ENCODE measurements around the gene SRSF7.
"Not testable (repeated sequence)": the region's sequence is repeated elsewhere in the genome, so short reads cannot be mapped to it uniquely, and the experiment has no call there.

SRSF7 gene

GRCh38 chr2:38763228-38763627 lies 12.1 kb upstream of the SRSF7 start:
- H2AFZ ChIP-seq = no peak overlapping the region
- no peak overlapping the region for H3K27ac ChIP-seq
- no peak for TF ChIP-seq CTCF (IDR thresholded peaks at IDR 0.05)
- no peaks in the 10 kb centered on the region for H3K4me1 ChIP-seq
- H3K9me3 ChIP-seq (ENCODE audit: control insufficient read depth, low read length) = no peaks in the 10 kb centered on the region
- H3K79me2 ChIP-seq = no peaks in the 10 kb centered on the region
- no peaks in the 10 kb centered on the region for H3K27me3 ChIP-seq (ENCODE audit: control insufficient read depth, insufficient read depth, low read length)
- H3K9ac ChIP-seq = no peak overlapping the region
- no peak overlapping the region for H3K4me3 ChIP-seq (ENCODE audit: low read depth, low read length)
- H3K36me3 ChIP-seq (ENCODE audit: control insufficient read depth, insufficient read depth, low read length) = no peaks in the 10 kb centered on the region
- H3K4me2 ChIP-seq (ENCODE audit: low read length) = no peak overlapping the region

GRCh38 chr2:38755891-38756290 lies 4.7 kb upstream of the SRSF7 start:
- H3K27me3 ChIP-seq (ENCODE audit: control insufficient read depth, insufficient read depth, low read length) = not testable (repeated sequence)

GRCh38 chr2:38754506-38754905 lies 3.3 kb upstream of the SRSF7 start:
- H3K27ac ChIP-seq = no peak overlapping the region
- no peak for TF ChIP-seq CTCF (IDR thresholded peaks at IDR 0.05)
- H3K4me3 ChIP-seq (ENCODE audit: low read depth, low read length) = no peak overlapping the region
- H3K36me3 ChIP-seq (ENCODE audit: control insufficient read depth, insufficient read depth, low read length) = no peaks in the 10 kb centered on the region
- H3K79me2 ChIP-seq = peaks cover 6% of the 10 kb centered on the region
- H3K4me2 ChIP-seq (ENCODE audit: low read length) = no peak overlapping the region
- H3K4me1 ChIP-seq = peaks cover 8% of the 10 kb centered on the region
- no peak overlapping the region for H3K9ac ChIP-seq
- H3K9me3 ChIP-seq (ENCODE audit: control insufficient read depth, low read length) = no peaks in the 10 kb centered on the region
- H3K27me3 ChIP-seq (ENCODE audit: control insufficient read depth, insufficient read depth, low read length) = no peaks in the 10 kb centered on the region
- H2AFZ ChIP-seq = peak overlapping the region; percentile 47

More at GRCh38 chr2:38755891-38756290, 4.7 kb upstream of the SRSF7 start:
- not testable (repeated sequence) for H3K9ac ChIP-seq; H3K4me2 ChIP-seq (ENCODE audit: low read length); H3K79me2 ChIP-seq; H3K4me3 ChIP-seq (ENCODE audit: low read depth, low read length); H3K27ac ChIP-seq; H3K36me3 ChIP-seq (ENCODE audit: control insufficient read depth, insufficient read depth, low read length); H2AFZ ChIP-seq; H3K4me1 ChIP-seq; H3K9me3 ChIP-seq (ENCODE audit: control insufficient read depth, low read length)

- no peaks in the 10 kb centered on the region for H3K27me3 ChIP-seq (ENCODE audit: control insufficient read depth, insufficient read depth, low read length)
- no peak overlapping the region for H3K4me2 ChIP-seq (ENCODE audit: low read length)
- H3K27ac ChIP-seq = no peak overlapping the region
- peaks cover 10% of the 10 kb centered on the region for H3K4me1 ChIP-seq
- no peak for TF ChIP-seq CTCF (IDR thresholded peaks at IDR 0.05)
- H3K36me3 ChIP-seq (ENCODE audit: control insufficient read depth, insufficient read depth, low read length) = no peaks in the 10 kb centered on the region
- H3K79me2 ChIP-seq = peaks cover 8% of the 10 kb centered on the region
- H3K9me3 ChIP-seq (ENCODE audit: control insufficient read depth, low read length) = no peaks in the 10 kb centered on the region
- no peak overlapping the region for H3K9ac ChIP-seq
- peak overlapping the region; percentile 47 for H2AFZ ChIP-seq
- no peak overlapping the region for H3K4me3 ChIP-seq (ENCODE audit: low read depth, low read length)
Observed at GRCh38 chr2:38754049-38754448, 2.9 kb upstream of the SRSF7 start.

- no peak for TF ChIP-seq CTCF (IDR thresholded peaks at IDR 0.05)
- peak overlapping the region; percentile 98 for H2AFZ ChIP-seq
- no peaks in the 10 kb centered on the region for H3K9me3 ChIP-seq (ENCODE audit: control insufficient read depth, low read length)
- peak overlapping the region; percentile 99 for H3K27ac ChIP-seq
- H3K36me3 ChIP-seq (ENCODE audit: control insufficient read depth, insufficient read depth, low read length) = no peaks in the 10 kb centered on the region
- H3K27me3 ChIP-seq (ENCODE audit: control insufficient read depth, insufficient read depth, low read length) = no peaks in the 10 kb centered on the region
- H3K4me3 ChIP-seq (ENCODE audit: low read depth, low read length) = peak overlapping the region; percentile 93
- H3K9ac ChIP-seq = no peak overlapping the region
- peaks cover 27% of the 10 kb centered on the region for H3K4me1 ChIP-seq
- H3K79me2 ChIP-seq = peaks cover 21% of the 10 kb centered on the region
- peak overlapping the region; percentile 87 for H3K4me2 ChIP-seq (ENCODE audit: low read length)
Observed at GRCh38 chr2:38751596-38752410, 642 bp upstream of the SRSF7 start.

All from parathyroid adenoma (tissue), 2 donors.